ENCODE results near the gene PSORS1C2.

PSORS1C2 gene

GRCh38 chr6:31135710-31136109, 3.2 kb downstream of the PSORS1C2 start:
- no peak for DNase-seq

- no peak for DNase-seq
These were observed 6.1 kb downstream of the PSORS1C2 start for GRCh38 chr6:31132806-31133205.

- no peak for DNase-seq
These were observed 7.3 kb downstream of the PSORS1C2 start for GRCh38 chr6:31131595-31131994.

GRCh38 chr6:31130751-31131150, 8.1 kb downstream of the PSORS1C2 start:
- no peak for DNase-seq

- no peak for DNase-seq
These were observed 9.7 kb downstream of the PSORS1C2 start for GRCh38 chr6:31129130-31129529.

- DNase-seq = no peak
These were observed 10.7 kb downstream of the PSORS1C2 start for GRCh38 chr6:31128093-31128676.

GRCh38 chr6:31126396-31127175, 12.3 kb downstream of the PSORS1C2 start:
- DNase-seq = no peak

GRCh38 chr6:31125586-31126363, 13.1 kb downstream of the PSORS1C2 start:
- DNase-seq = no peak

- DNase-seq = no peak
These were observed 13.7 kb downstream of the PSORS1C2 start for GRCh38 chr6:31125162-31125561.

GRCh38 chr6:31122791-31123706, 15.8 kb downstream of the PSORS1C2 start:
- no peak for DNase-seq

DNA sequence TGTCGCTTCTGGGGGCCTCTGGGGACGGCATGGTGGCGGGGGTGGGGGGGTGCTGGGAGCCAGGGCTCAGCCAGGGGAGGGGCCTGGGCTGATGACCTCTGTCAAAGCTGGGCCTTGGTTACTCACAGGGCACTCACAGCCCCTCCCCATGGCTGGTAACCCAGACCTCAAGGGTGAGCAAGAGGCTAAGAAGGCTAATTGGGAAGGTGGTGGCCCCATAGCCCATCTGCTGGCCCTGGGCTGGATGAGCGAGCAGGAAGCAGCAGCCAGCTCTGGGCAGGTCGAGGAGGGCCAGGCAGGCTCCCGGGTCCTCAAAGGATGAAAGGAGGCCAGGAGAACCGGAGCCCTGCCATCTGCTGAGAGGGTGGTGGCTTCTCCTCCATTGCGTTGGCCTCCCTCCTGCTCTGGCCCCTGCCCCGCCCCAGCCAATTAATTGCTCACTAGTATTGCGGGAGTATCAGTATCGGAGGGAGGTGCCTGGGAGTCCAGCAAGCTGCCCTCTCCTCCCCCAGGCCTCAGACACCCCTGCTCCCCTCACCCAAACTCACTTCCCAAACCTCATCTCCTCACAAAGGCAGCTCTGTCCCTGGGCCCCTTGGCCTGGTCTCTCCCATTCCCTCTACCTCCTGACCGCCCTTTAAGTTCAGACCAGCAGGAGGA, 17.6 kb downstream of the PSORS1C2 start:
- DNase-seq = no peak

- DNase-seq = no peak
These were observed 18.5 kb downstream of the PSORS1C2 start, which contains the start of gene CDSN for GRCh38 chr6:31120151-31120915. Gene CDSN, minus strand, starts transcription at chr6:31120446. Its CDS starts 27 bp downstream, at chr6:31120419.

DNA sequence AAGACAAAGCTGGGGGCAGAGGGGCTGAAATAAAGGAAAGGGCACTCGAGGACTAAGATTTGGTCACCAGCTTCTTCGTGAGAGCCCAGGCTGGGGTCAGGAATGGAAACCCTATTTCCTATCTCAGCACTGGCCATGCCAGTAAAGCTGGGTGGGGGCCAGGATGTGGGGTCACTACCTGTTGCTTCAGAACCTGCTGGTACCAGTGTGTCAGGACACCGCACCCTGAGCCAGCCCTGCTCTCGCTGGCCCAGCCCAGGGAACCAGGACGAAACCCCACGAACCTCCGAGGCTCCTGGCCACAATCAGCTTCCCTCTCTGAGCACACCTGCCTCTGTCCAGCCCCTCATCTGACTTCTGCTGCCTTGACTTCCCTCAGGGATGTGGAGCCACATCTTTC, 20.7 kb downstream of the PSORS1C2 start:
- DNase-seq = no peak

DNA sequence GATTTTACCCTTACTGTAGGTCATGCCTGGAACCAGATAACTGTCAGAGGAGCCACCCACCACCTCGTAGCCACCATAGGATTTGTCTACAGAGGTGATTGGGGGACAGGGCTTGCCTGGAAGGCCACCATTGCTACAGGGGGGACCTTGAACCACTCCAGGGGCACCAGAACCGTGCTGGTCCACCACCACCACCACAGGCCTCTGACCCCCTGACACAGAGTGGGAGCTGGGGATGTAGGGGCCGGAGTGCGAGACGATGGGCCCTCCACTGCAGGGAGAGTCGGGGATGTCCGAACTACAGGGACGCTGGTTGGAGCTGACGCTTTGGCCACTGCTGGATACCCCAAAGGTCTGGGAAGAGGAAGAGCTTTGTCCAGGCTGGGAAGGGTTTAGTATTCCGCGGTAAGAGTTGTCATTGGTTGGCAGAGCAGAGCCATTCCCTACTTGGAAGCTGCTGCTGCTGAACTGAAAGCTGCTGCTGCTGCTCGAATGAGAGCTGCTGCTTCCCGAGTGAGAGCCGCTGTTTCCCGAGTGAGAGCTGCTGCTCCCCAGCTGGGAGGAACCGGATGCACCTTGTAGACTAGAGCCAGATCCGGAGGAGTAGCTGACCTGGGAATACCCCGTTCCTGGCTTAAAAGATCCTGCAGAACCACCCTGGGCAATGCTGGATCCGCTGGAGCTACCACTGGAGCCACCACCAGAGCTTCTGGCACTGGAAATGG, 22.0 kb downstream of the PSORS1C2 start:
- DNase-seq = no peak

DNA sequence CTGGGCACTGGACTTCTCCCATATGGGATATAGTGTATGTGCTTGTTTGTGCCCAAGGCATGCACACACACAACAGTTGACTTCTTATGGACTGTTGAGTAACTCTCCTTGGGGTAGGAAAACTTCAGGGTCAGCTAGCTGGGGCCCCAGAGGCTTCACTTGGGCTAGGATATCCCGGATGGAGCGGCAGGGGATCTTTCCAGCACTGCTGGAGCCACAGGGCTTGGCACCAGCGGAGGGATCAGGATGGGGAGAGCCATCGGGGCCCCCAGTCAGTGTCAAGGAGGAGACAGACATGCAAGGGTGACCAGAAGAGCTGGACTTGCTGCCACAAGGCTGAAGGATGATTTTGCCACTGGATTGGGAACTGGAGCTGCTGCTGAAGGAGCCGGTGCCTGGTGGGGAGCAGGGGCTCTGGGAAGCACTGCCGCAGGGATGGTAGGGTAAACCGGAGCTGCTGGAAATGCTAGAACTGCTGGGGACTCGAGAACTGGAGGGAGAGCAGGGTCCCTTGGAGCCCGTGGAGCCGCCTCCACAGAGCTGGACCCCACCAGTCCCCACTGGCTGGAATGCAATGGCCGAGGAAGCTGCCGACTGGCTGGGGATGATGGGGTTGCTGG, 22.8 kb downstream of the PSORS1C2 start:
- no peak for DNase-seq

DNA sequence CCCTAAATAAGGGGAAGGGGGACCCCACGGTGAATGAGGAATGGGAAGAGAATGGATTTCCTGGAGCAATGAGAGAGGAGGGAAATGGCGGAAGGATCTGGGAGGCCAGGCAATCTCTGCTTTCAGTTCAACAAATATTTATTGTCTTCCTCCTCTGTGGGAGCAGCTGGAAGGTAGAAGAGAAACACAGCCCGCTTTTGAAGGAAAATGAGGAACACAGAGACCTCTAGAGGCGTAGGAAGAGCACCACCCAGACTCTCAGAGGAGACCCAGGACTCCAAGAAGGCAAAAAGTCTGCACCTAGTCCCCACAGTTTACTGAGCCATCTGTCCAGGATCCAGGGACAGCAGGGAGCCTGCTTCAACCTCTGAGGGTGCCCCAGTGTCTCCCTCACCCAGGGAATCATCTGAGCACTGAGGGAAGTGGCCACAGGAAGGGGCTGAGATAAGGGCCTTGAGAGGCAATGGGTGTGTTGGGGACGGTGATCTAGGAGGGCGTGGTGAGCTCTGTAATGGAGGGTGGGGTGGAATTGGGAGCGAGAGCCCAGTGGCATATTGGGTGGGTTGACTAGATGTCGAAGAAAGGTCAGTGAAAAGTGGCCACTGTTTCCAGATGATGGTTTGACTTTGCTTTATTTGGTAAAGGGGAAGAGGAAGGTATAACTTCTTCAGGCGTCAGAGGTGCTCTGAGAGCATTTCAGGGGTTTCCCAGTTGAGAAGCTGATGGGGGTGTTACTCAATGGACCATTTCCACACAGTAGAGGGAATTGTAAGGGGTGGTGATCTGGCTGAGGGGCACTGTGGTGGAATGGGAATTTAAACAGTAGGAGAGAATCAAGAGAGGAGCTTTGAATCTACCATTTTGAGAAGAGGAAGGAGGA, 23.7 kb downstream of the PSORS1C2 start:
- DNase-seq = no peak

DNA sequence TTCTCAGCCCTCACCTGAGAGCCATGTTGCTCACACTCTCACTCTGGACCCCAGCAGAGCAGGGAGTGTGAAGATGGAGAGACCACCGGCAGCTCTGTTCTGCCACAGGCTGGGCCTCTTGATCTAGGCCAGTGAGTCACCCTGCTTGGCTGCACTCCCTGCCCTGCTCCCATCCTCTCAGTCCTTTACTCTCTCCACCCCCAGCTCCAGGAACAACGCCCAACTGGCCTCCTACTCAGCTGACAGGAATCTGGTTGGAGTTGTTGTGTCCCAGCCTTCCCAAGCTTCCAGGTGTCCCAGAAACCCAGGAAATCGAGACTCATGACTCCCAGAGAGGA, 24.4 kb downstream of the PSORS1C2 start, which contains the start of gene PSORS1C1:
PSORS1C1 (plus strand) TSS at position 260 of the 338 bp plus-strand sequence. CDS start 14,833 bp downstream, outside the sequence.
- no peak for DNase-seq

DNA sequence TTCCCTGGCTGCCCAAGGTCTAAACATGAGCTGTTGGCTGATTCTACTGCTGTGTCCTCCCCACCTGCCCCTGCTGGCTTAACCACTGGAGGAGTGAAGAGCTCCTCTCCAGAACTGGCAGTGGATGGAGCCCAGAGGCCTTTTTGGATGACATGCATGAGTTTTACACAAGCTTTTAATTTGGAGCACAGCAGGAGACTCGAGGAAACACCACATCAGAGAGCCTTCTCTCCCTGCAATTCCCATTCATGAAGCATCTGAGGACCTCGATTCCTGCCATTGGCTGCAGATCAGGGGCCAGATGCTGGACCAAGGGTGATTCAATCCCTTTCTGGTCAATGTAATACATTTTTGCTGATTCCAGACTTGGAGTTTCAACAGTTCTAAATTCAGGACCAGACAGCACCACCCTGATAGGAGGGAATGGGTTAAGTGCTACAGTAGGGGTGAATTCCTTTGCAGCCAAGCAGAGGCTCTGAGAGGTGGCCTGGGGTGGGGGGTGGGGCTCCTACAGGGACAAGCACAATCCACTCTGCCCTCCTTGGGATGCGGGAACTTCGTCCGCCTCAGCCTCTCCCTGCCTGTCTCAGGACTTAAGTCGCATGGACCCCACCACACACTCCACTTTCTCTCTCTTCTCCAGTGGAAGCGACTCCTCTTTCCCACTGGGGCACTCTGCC, 24.9 kb downstream of the PSORS1C2 start:
- DNase-seq = no peak
